K562 (cell line): ENCODE results near the gene BEST1. TPM values are rescaled to one million over a fixed set of nuclear protein-coding genes. Genes with fewer than 3 reads are reported as not detected.

Source experiments
- ASH1L ChIP-seq: fragments of 450-650 bp; IDR thresholded peaks from 2 replicates; pipeline ENCODE4 v1.6.1; 2018; ENCODE audit warnings: borderline replicate concordance, mild to moderate bottlenecking, low read depth; ENCODE audit not compliant: partially characterized antibody
- COPS2 ChIP-seq: fragments of 450-650 bp; conservative IDR thresholded peaks from 2 replicates; pipeline ENCODE4 v1.6.1; 2016; ENCODE audit warnings: mild to moderate bottlenecking, moderate library complexity
- CTBP1 ChIP-seq: fragments of 450-650 bp; IDR thresholded peaks from 2 replicates; pipeline ENCODE4 v1.6.1; 2016; ENCODE audit warnings: borderline replicate concordance
- ETV1 ChIP-seq: fragments of 450-650 bp; conservative IDR thresholded peaks from 2 replicates; pipeline ENCODE4 v1.6.1; 2016; ENCODE audit warnings: missing genetic modification characterization, control low read depth, low read depth, missing compliant biosample characterization
- MAFF ChIP-seq: IDR thresholded peaks from 2 replicates; pipeline ENCODE4 v1.6.1; 2012; ENCODE audit warnings: low read length, improper control_type of control experiment
- POLR3A ChIP-seq: IDR thresholded peaks from 2 replicates; pipeline ENCODE4 v1.6.1; 2011; ENCODE audit warnings: borderline replicate concordance, mild to moderate bottlenecking, moderate library complexity; ENCODE audit not compliant: insufficient read length, insufficient read depth; ENCODE audit errors: extremely low read depth
- RBM34 ChIP-seq: fragments of 200-400 bp; formaldehyde crosslinking; IDR thresholded peaks from 2 replicates; pipeline ENCODE4 v1.6.1; 2018; ENCODE audit warnings: low read length, borderline replicate concordance; ENCODE audit not compliant: insufficient read depth
- RUNX1 ChIP-seq: sonication (generic); IDR thresholded peaks from 2 replicates; pipeline ENCODE4 v1.6.1; 2016; ENCODE audit warnings: antibody characterized with exemption, low read depth
- SIRT6 ChIP-seq: IDR thresholded peaks from one replicate; pipeline ENCODE4 v1.6.1; 2012; ENCODE audit warnings: low read depth, mild to moderate bottlenecking, control low read depth, inconsistent platforms, low read length, moderate library complexity
- WHSC1 ChIP-seq: IDR thresholded peaks from one replicate; pipeline ENCODE4 v1.6.1; 2012; ENCODE audit warnings: low read length, control low read depth, inconsistent platforms
- ZNF175 ChIP-seq: fragments of 200-800 bp; sonication (Bioruptor generic); IDR thresholded peaks from 2 replicates; pipeline ENCODE4 v1.6.1; 2016; ENCODE audit warnings: low read depth, mild to moderate bottlenecking, missing genetic modification characterization, missing compliant biosample characterization
- polyA plus RNA-seq, 8 experiments: library from polyadenylated mRNA; depleted of rRNA in 4 of 8; stranded (reverse) in 5 of 8; unstranded in 3 of 8; fragments of >200 nt; fragmentation: Nextera tagmentation in 2 of 8; fragmentation: Illumina TruSeq in 1 of 8; extraction: Ambion mirVana in 2 of 8; extraction: Trizol in 1 of 8; gene quantifications; 2 replicates each; pipeline versions ENCODE4 v1.2.1 to v1.2.3, GENCODE V29; 2011 to 2014; ENCODE audit warnings: inconsistent platforms in 1 of 8, missing spikeins in 1 of 8
- total RNA-seq, 7 experiments: library from RNA; depleted of rRNA in 6 of 7; stranded (reverse); fragments of >200 nt in 6 of 7; fragmentation: Illumina TruSeq in 2 of 7; extraction: Trizol in 2 of 7; gene quantifications; 2 replicates each; pipeline versions ENCODE4 v1.2.1 to v1.2.3, GENCODE V29; 2011 to 2021; ENCODE audit warnings: low replicate concordance in 1 of 7
- TF ChIP-seq, protein P1 (sequence below): fragments of 250-450 bp; sonication (Bioruptor Pico); IDR thresholded peaks from 2 replicates; pipeline ENCODE4 v1.4.0; 2020; ENCODE audit warnings: borderline replicate concordance
- TF ChIP-seq, protein P2 (sequence below), 3 experiments: fragments of 200-800 bp in 1 of 3; fragments of 250-450 bp in 1 of 3; fragments of 450-650 bp in 1 of 3; sonication (Bioruptor Pico) in 1 of 3; sonication (Bioruptor generic) in 1 of 3; formaldehyde crosslinking in 1 of 3; IDR thresholded peaks; 2 replicates each; pipeline versions ENCODE4 v1.6.1 to v1.8.0; 2016 to 2022; ENCODE audit warnings: mild to moderate bottlenecking in 2 of 3, missing genetic modification characterization in 2 of 3, missing compliant biosample characterization in 1 of 3, moderate library complexity in 1 of 3
- TF ChIP-seq, protein P3 (sequence below), 3 experiments: fragments of 200-800 bp in 1 of 3; sonication (Bioruptor generic) in 1 of 3; sonication (generic) in 1 of 3; formaldehyde crosslinking in 1 of 3; IDR thresholded peaks; 2 replicates each; pipeline versions ENCODE4 v1.6.1 to v1.8.0; 2016 to 2022; ENCODE audit warnings: mild to moderate bottlenecking in 2 of 3, missing compliant biosample characterization in 2 of 3, missing genetic modification characterization in 2 of 3, missing genetic modification reagents in 1 of 3
- TF ChIP-seq, protein P4 (sequence below): sonication (generic); formaldehyde crosslinking; IDR thresholded peaks from 2 replicates; pipeline ENCODE4 v1.8.0; 2023; ENCODE audit warnings: mild to moderate bottlenecking, missing genetic modification reagents
- TF ChIP-seq, protein P5 (sequence below): fragments of 250-450 bp; sonication (Bioruptor Pico); IDR thresholded peaks from 2 replicates; pipeline ENCODE4 v1.4.0; 2020; ENCODE audit warnings: mild to moderate bottlenecking, moderate library complexity, borderline replicate concordance

The BEST1 gene
- total and polyA plus RNA-seq, 9 of the 15 experiments (the other 6 are each of a cell fraction or from before 2014, with no cell fraction given): 0.07 to 1.3 (median 0.40) TPM

DNA sequence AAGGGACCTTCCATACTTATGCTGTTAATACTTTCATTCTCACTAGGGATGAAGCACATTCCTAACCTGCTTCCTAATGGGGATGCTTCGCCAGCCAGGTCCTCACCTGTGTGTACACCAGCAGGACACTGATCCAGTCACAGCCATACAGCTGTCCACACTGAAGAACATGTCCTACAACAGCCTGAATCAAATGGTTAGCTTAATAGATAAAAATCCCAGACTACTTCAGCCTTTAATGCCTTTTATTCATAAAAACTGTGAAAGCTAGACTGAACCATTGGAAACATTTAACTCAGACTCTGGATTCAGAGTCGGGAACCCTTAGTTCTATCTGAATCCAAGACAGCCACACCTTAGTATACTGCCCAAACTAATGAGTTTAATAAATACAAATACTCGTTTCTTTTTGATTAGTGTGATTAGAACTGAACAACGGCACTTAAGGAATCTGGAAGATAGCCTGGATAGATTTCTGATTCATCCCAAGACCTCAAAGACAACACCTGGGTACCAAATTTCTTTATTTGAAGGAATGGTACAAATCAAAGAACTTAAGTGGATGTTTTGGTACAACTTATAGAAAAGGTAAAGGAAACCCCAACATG lies 14.0 kb downstream of the BEST1 start (continued):
- TF ChIP-seq, protein P1, sequence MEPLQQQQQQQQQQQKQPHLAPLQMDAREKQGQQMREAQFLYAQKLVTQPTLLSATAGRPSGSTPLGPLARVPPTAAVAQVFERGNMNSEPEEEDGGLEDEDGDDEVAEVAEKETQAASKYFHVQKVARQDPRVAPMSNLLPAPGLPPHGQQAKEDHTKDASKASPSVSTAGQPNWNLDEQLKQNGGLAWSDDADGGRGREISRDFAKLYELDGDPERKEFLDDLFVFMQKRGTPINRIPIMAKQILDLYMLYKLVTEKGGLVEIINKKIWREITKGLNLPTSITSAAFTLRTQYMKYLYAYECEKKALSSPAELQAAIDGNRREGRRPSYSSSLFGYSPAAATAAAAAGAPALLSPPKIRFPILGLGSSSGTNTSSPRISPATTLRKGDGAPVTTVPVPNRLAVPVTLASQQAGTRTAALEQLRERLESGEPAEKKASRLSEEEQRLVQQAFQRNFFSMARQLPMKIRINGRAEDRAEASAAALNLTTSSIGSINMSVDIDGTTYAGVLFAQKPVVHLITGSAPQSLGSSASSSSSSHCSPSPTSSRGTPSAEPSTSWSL (CRISPR knock-in tag): no peak
- no peak; the same call in 1 of the 2 replicates for TF ChIP-seq RUNX1
- TF ChIP-seq RBM34: no peak
- TF ChIP-seq WHSC1: no peak
- TF ChIP-seq, protein P2, sequence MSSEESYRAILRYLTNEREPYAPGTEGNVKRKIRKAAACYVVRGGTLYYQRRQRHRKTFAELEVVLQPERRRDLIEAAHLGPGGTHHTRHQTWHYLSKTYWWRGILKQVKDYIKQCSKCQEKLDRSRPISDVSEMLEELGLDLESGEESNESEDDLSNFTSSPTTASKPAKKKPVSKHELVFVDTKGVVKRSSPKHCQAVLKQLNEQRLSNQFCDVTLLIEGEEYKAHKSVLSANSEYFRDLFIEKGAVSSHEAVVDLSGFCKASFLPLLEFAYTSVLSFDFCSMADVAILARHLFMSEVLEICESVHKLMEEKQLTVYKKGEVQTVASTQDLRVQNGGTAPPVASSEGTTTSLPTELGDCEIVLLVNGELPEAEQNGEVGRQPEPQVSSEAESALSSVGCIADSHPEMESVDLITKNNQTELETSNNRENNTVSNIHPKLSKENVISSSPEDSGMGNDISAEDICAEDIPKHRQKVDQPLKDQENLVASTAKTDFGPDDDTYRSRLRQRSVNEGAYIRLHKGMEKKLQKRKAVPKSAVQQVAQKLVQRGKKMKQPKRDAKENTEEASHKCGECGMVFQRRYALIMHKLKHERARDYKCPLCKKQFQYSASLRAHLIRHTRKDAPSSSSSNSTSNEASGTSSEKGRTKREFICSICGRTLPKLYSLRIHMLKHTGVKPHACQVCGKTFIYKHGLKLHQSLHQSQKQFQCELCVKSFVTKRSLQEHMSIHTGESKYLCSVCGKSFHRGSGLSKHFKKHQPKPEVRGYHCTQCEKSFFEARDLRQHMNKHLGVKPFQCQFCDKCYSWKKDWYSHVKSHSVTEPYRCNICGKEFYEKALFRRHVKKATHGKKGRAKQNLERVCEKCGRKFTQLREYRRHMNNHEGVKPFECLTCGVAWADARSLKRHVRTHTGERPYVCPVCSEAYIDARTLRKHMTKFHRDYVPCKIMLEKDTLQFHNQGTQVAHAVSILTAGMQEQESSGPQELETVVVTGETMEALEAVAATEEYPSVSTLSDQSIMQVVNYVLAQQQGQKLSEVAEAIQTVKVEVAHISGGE (CRISPR knock-in tag; IDR thresholded peaks at IDR 0.05): peak in 1 of 3 experiments; percentile 43; a peak in 1 of 6 replicates
- TF ChIP-seq ETV1: no peak
- TF ChIP-seq MAFF: no peak
- peak; percentile 99 for TF ChIP-seq SIRT6
- TF ChIP-seq, protein P3, sequence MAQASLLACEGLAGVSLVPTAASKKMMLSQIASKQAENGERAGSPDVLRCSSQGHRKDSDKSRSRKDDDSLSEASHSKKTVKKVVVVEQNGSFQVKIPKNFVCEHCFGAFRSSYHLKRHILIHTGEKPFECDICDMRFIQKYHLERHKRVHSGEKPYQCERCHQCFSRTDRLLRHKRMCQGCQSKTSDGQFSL (CRISPR knock-in tag; IDR thresholded peaks at IDR 0.05): no peak
- TF ChIP-seq, protein P3 (tag; IDR thresholded peaks at IDR 0.05): no peak
- no peak for TF ChIP-seq ZNF175 (CRISPR knock-in tag)
- TF ChIP-seq, protein P4, sequence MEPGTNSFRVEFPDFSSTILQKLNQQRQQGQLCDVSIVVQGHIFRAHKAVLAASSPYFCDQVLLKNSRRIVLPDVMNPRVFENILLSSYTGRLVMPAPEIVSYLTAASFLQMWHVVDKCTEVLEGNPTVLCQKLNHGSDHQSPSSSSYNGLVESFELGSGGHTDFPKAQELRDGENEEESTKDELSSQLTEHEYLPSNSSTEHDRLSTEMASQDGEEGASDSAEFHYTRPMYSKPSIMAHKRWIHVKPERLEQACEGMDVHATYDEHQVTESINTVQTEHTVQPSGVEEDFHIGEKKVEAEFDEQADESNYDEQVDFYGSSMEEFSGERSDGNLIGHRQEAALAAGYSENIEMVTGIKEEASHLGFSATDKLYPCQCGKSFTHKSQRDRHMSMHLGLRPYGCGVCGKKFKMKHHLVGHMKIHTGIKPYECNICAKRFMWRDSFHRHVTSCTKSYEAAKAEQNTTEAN (CRISPR knock-in tag): no peak
- TF ChIP-seq CTBP1: peak; percentile 93
- no peak for TF ChIP-seq POLR3A
- TF ChIP-seq, protein P5, sequence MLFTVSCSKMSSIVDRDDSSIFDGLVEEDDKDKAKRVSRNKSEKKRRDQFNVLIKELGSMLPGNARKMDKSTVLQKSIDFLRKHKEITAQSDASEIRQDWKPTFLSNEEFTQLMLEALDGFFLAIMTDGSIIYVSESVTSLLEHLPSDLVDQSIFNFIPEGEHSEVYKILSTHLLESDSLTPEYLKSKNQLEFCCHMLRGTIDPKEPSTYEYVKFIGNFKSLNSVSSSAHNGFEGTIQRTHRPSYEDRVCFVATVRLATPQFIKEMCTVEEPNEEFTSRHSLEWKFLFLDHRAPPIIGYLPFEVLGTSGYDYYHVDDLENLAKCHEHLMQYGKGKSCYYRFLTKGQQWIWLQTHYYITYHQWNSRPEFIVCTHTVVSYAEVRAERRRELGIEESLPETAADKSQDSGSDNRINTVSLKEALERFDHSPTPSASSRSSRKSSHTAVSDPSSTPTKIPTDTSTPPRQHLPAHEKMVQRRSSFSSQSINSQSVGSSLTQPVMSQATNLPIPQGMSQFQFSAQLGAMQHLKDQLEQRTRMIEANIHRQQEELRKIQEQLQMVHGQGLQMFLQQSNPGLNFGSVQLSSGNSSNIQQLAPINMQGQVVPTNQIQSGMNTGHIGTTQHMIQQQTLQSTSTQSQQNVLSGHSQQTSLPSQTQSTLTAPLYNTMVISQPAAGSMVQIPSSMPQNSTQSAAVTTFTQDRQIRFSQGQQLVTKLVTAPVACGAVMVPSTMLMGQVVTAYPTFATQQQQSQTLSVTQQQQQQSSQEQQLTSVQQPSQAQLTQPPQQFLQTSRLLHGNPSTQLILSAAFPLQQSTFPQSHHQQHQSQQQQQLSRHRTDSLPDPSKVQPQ: no peak
- no peak for TF ChIP-seq ASH1L
- TF ChIP-seq COPS2: no peak
